ENCODE results near the gene RTP2. TPM values are rescaled to one million over a fixed set of nuclear protein-coding genes. Genes with fewer than 3 reads are reported as not detected.
A peak's percentile ranks its signal among the peaks of the same experiment; 100 is the strongest.

Gene RTP2
- total and polyA plus RNA-seq, 9 of the 15 experiments (the other 6 are each of a cell fraction or from before 2014, with no cell fraction given): not detected

GRCh38 chr3:187698499-187699399 lies 3.6 kb downstream of the RTP2 start:
- Histone ChIP-seq H3K9me3 (replicated peaks; ENCODE audit: control insufficient read depth, insufficient read depth, low read depth, low read length) (no peaks in the 10 kb centered on the region), H3K4me2 (ENCODE audit: insufficient read depth, low read length) (no peak overlapping the region), H4K20me1 (replicated peaks; ENCODE audit: control insufficient read depth, insufficient read depth, low read length) (no peaks in the 10 kb centered on the region), H2AFZ (ENCODE audit: low read depth, low read length) (no peak overlapping the region), H3K27ac (ENCODE audit: extremely low read depth, low read depth, low read length) (no peak overlapping the region), H3K4me1 (replicated peaks in 1 of 2; ENCODE audit: control insufficient read depth in 2 of 2, insufficient read depth in 2 of 2, low read length in 2 of 2) (peaks cover 0 to 8% of the 10 kb centered on the region in 2 experiments; a peak in 1 of 5 replicates), H3K79me2 (ENCODE audit: control insufficient read depth, insufficient read depth, low read length) (no peaks in the 10 kb centered on the region), H3K9me1 (ENCODE audit: control insufficient read depth, insufficient read depth, low read length) (no peaks in the 10 kb centered on the region), H3K36me3 (ENCODE audit: control insufficient read depth, insufficient read depth, low read length) (no peaks in the 10 kb centered on the region), H3K27me3 (ENCODE audit: control insufficient read depth in 2 of 2, insufficient read depth in 2 of 2, low read length in 2 of 2) (peaks cover 2 to 35% of the 10 kb centered on the region in 2 experiments; a peak in 3 of 5 replicates), H3K9ac (ENCODE audit: insufficient read depth in 1 of 2, low read depth in 2 of 2, low read length in 2 of 2) (no peak overlapping the region), H3K4me3 (no peak overlapping the region)
- POLR2A ChIA-PET: no interaction called here
- no peak for DNase-seq (ENCODE audit: extremely low read depth in 1 of 4, low spot score in 3 of 4)
- CTCF ChIA-PET (ENCODE audit: low intra/inter-chr PET ratio): no interaction called here
- peak; percentile 78 for ATAC-seq
- in situ Hi-C loops (cut with MboI): no loop called here
- TF ChIP-seq ZNF57 (CRISPR knock-in tag; IDR thresholded peaks at IDR 0.05): no peak
- peak; percentile 27; the same call in 1 of the 2 replicates for TF ChIP-seq NFIC (IDR thresholded peaks at IDR 0.05)
- peak; percentile 91 to 92 for TF ChIP-seq NRF1 (conservative IDR thresholded peaks at IDR 0.05 in 1 of 2, IDR thresholded peaks at IDR 0.05 in 1 of 2)
- no TSS peak for BruUV-seq (replicated peaks)
- intact Hi-C loops (cut with micrococcal nuclease): no loop called here
- 2% methylated on average over 28 of the region's 42 CpGs for WGBS (ENCODE audit: insufficient coverage, low coverage, missing lambda C conversion rate)
- FAIRE-seq: no peak

GRCh38 chr3:187696021-187696420 lies 6.3 kb downstream of the RTP2 start:
- CTCF ChIA-PET (ENCODE audit: low intra/inter-chr PET ratio): no interaction called here
- BruUV-seq (replicated peaks): no TSS peak
- TF ChIP-seq BRF1 (IDR thresholded peaks at IDR 0.05; ENCODE audit: borderline replicate concordance, extremely low read depth, insufficient read length) (no peak), SP1 (CRISPR knock-in tag; IDR thresholded peaks at IDR 0.05) (no peak), STAG1 (CRISPR knock-in tag; IDR thresholded peaks at IDR 0.05; ENCODE audit: borderline replicate concordance) (no peak), ZKSCAN8 (CRISPR knock-in tag; IDR thresholded peaks at IDR 0.05) (no peak), ZC3H11A (IDR thresholded peaks at IDR 0.05; ENCODE audit: low read depth, low read length) (no peak), RBM14 (IDR thresholded peaks at IDR 0.05; ENCODE audit: borderline replicate concordance, insufficient read depth, low read depth, low read length) (no peak), EGR1 (conservative IDR thresholded peaks at IDR 0.05) (no peak), NFE2L1 (tag; IDR thresholded peaks at IDR 0.05; ENCODE audit: borderline replicate concordance, low read depth) (no peak), YY1 (IDR thresholded peaks at IDR 0.05; ENCODE audit: borderline replicate concordance in 1 of 3, control insufficient read depth in 1 of 3, extremely low read depth in 1 of 3, insufficient read depth in 3 of 3, insufficient read length in 1 of 3, insufficient replicate concordance in 2 of 3, low read depth in 1 of 3, low read length in 2 of 3) (no peak), MEF2A (IDR thresholded peaks at IDR 0.05; ENCODE audit: control insufficient read depth, low read depth, low read length) (no peak), ETS2 (tag; IDR thresholded peaks at IDR 0.05; ENCODE audit: borderline replicate concordance, poor library complexity, severe bottlenecking) (no peak)

More at GRCh38 chr3:187696021-187696420, 6.3 kb downstream of the RTP2 start:
- in situ Hi-C loops (cut with MboI): no loop called here
- intact Hi-C loops (cut with micrococcal nuclease): no loop called here
- DNase-seq (ENCODE audit: extremely low read depth in 1 of 4, low spot score in 3 of 4) (no peak), ATAC-seq (no peak), FAIRE-seq (no peak)
- no peak overlapping the region for H3K9ac ChIP-seq (ENCODE audit: insufficient read depth in 1 of 2, low read depth in 2 of 2, low read length in 2 of 2)
- POLR2A ChIA-PET: interaction anchor here (1.0 kb wide), 1 partner anchor 11 kb away, joined by 4 read pairs; no protein-coding TSS in a partner anchor
- H3K27ac ChIP-seq (ENCODE audit: extremely low read depth, low read depth, low read length): no peak overlapping the region
- H3K4me3 ChIP-seq: no peak overlapping the region
- peaks cover 0 to 8% of the 10 kb centered on the region in 2 experiments; a peak in 1 of 5 replicates for H3K4me1 ChIP-seq (replicated peaks in 1 of 2; ENCODE audit: control insufficient read depth in 2 of 2, insufficient read depth in 2 of 2, low read length in 2 of 2)
- no peak overlapping the region for H3K4me2 ChIP-seq (ENCODE audit: insufficient read depth, low read length)
- 0% methylated on average over 4 of the region's 4 CpGs for WGBS (ENCODE audit: insufficient coverage, low coverage, missing lambda C conversion rate)
- no peaks in the 10 kb centered on the region for H4K20me1 ChIP-seq (replicated peaks; ENCODE audit: control insufficient read depth, insufficient read depth, low read length)
- H3K9me1 ChIP-seq (ENCODE audit: control insufficient read depth, insufficient read depth, low read length): no peaks in the 10 kb centered on the region
- H3K9me3 ChIP-seq (replicated peaks; ENCODE audit: control insufficient read depth, insufficient read depth, low read depth, low read length): no peaks in the 10 kb centered on the region
- no peaks in the 10 kb centered on the region for H3K79me2 ChIP-seq (ENCODE audit: control insufficient read depth, insufficient read depth, low read length)
- H2AFZ ChIP-seq (ENCODE audit: low read depth, low read length): no peak overlapping the region
- peaks cover 0 to 26% of the 10 kb centered on the region in 2 experiments; a peak in 3 of 5 replicates for H3K27me3 ChIP-seq (ENCODE audit: control insufficient read depth in 2 of 2, insufficient read depth in 2 of 2, low read length in 2 of 2)
- H3K36me3 ChIP-seq (ENCODE audit: control insufficient read depth, insufficient read depth, low read length): no peaks in the 10 kb centered on the region

Data from K562 (cell line).